Measurements from ENCODE around the gene AFAP1. TPM values are rescaled to one million over a fixed set of nuclear protein-coding genes. Genes with fewer than 3 reads are reported as not detected.
A peak's percentile ranks its signal among the peaks of the same experiment; 100 is the strongest.

Gene AFAP1
- total RNA-seq, 1 donor from 2014 or later = 55.4 TPM

- DNase-seq (ENCODE audit: low read depth, low spot score) = no peak
Measured at GRCh38 chr4:7787681-7788141, 151.9 kb downstream of the AFAP1 start.

DNA sequence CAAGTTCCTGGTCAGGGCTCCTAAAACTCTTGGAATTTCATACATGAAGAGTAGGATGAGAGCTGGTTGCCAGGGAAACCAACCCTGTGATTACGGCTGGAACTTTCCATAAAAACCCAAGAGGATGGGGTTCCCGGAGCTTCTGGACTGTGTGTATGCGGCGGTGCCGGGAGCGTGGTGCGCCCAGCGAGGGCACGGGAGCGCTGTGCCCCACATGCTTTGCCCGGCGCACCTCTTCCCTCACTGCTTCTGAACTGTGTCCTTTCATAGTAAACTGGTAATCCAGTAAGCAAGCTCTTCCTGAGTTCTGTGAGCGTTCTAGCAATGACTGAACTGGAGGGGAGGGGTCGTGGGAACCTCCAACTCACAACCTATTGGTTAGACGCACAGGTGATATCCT, 152.6 kb downstream of the AFAP1 start:
- DNase-seq (ENCODE audit: low read depth, low spot score) = no peak

GRCh38 chr4:7786517-7786916, 153.1 kb downstream of the AFAP1 start:
- DNase-seq (ENCODE audit: low read depth, low spot score) = no peak

GRCh38 chr4:7786040-7786439, 153.6 kb downstream of the AFAP1 start:
- DNase-seq (ENCODE audit: low read depth, low spot score) = no peak

DNA sequence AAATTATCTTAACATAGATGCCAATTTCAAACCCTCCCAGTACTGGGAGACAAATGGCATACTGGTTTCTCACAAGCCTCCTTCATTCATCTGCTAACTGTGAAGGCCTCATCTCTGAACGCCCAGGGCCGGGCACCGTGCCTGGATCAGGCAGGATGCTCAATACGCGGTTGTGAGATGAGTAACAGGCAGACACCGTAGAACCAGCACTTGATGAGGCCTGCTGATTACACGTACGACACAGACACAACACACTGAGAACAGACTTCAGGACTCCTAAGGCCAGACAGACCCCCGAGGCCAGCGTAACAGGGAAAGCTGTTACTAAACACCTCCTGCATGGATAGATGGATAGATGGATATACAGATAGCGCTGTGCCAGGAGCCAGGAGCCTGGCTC, 154.6 kb downstream of the AFAP1 start:
- peak; percentile 79 for DNase-seq (ENCODE audit: low read depth, low spot score)

GRCh38 chr4:7784131-7784870, 155.4 kb downstream of the AFAP1 start:
- no peak for DNase-seq (ENCODE audit: low read depth, low spot score)

DNA sequence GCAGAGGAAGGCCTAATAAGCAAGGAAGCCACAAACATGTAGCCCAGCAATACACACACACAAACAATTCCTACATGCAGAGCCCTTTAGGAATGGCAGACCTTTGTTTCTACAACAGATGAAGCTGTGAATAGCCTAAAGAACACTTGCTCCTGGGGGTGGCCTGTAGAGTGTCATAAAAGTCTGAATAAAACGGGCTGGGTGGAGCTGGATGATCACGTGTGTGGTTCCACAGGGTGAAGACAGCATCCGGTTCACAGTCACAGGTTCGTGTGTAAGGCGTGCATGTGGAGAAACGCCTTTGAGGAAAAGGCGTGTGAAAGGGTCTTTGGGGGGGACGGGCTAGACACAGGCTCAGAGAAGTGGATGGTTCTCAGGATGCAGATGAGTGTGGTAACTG, 156.1 kb downstream of the AFAP1 start:
- DNase-seq (ENCODE audit: low read depth, low spot score) = no peak

- DNase-seq (ENCODE audit: low read depth, low spot score) = no peak
Measured at GRCh38 chr4:7782783-7783182, 156.9 kb downstream of the AFAP1 start.

- no peak for DNase-seq (ENCODE audit: low read depth, low spot score)
Measured at GRCh38 chr4:7781993-7782392, 157.7 kb downstream of the AFAP1 start.

GRCh38 chr4:7781366-7781765, 158.3 kb downstream of the AFAP1 start:
- DNase-seq (ENCODE audit: low read depth, low spot score) = peak; percentile 87

GRCh38 chr4:7780751-7781348, 158.8 kb downstream of the AFAP1 start:
- no peak for DNase-seq (ENCODE audit: low read depth, low spot score)

- no peak for DNase-seq (ENCODE audit: low read depth, low spot score)
Measured at GRCh38 chr4:7779432-7779768, 160.3 kb downstream of the AFAP1 start.

DNA sequence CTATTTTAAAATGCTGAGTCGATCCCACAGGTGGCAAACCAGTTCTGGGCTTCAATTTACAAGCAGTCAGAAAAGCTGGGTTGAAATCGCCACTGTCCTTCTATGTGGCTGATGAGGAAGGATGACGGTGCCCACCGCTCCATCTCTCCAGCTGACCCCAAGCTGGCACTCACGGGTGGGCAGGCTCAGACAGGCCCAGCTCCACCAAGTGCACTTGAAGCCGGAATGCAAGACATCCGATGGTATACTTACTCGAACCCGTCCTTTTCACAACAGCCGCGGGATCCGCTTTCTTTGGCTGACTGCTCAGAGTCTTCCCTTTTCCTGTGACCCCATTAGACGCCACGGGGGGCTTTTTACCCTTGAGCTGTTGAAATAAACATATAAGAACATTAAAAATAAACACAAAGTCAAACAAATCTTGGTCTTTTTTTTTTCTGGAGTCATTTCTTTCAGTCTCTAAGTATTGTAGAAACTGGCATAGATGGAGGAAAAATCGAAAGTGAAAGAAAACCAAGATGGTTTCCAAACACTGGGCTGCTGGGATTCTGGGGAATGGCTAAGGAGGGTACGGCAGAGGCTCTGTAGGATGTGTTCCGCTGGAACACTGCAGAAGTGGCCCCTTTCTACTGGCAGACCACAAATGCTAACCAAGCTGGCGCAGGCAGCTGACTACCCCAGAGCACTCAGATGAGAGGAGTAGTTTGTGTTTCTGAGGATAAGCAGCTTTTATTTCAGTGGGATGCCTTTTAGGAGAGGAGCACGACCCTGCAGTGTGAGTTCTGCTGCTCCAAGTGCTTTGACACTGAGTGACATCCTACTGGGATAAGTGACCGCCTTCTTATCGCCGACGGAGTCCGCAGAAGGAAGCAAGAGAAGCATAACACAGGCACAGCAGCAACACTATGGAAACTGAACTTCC, 160.9 kb downstream of the AFAP1 start:
- DNase-seq (ENCODE audit: low read depth, low spot score) = no peak

DNA sequence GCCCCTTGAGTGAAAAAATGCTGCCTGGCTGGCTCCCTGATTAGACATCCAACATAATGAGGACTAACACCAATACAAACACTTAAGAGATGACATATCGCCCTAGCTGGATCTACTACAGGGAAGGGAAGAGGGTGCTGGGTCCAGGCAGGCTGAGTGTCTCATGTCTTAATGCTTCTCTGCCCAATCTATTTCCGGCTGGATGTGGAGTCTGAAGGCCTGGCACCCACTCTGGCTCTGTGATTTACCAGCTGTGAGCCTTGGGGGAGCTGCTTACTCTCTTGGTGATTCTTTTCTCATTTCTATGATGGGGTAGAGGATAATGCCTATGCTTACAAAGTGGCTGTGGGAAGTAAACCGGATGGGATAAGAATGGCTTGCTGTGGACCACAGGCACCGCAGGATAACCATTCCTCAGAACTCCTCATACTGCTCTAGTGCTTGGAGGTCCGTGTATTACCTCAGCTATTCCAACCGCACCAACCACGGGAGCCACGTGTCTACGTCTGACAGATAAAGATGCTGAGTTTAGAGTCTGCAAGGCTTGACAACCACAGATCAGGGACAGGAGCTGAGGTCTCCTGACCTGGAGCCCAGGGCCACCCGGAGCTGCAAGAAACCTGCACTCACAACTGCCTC, 161.7 kb downstream of the AFAP1 start:
- DNase-seq (ENCODE audit: low read depth, low spot score) = no peak

DNA sequence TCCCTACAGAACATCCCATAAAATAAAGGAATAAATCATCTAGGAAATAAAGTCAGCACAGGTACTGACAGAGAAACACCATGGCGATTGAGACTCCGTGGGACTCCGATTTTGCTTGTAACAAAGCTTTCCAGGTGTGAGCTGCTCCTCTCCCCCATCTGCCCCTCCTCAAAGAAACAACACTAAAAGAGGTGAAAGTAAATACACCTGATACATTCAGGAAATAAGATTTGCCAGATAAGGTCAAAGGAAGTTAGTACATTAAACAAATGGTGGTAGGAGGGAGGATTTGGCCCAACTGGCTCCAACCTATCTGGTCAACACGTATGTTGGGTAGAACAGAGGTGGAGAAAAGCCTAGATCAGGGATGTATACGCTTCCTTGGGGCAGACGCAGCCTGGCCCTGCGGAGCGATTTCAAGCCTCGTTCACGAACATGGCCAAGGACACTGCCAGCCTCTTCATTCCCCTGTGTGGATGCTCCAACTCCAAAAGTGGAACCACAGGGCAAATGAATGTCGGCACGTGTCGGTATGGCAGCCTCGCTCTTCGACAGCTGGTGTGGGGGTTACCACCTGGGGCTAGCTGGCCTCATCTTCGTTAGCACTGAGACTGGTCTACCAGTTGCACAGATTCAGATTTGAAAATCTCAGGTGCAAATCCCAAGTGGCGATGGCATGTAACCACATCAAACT, 162.5 kb downstream of the AFAP1 start:
- no peak for DNase-seq (ENCODE audit: low read depth, low spot score)

GRCh38 chr4:7775396-7775795, 164.3 kb downstream of the AFAP1 start:
- no peak for DNase-seq (ENCODE audit: low read depth, low spot score)

GRCh38 chr4:7774301-7775294, 165.1 kb downstream of the AFAP1 start:
- no peak for DNase-seq (ENCODE audit: low read depth, low spot score)

GRCh38 chr4:7773401-7774180, 166.1 kb downstream of the AFAP1 start:
- no peak for DNase-seq (ENCODE audit: low read depth, low spot score)

Data from pulmonary artery endothelial cell (primary cell).